ENCODE data around the gene NFIA.

The NFIA gene

GRCh38 chr1:61133335-61134019, 51.1 kb downstream of the NFIA start:
- Histone ChIP-seq H3K27me3 (ENCODE audit: insufficient read depth, poor library complexity, severe bottlenecking) (no peaks in the 10 kb centered on the region), H3K4me3 (ENCODE audit: severe bottlenecking) (no peak overlapping the region), H3K36me3 (ENCODE audit: low read depth) (no peaks in the 10 kb centered on the region), H3K27ac (ENCODE audit: poor library complexity, severe bottlenecking) (peak overlapping the region; percentile 62), H3K9me3 (ENCODE audit: severe bottlenecking) (no peaks in the 10 kb centered on the region), H3K4me1 (ENCODE audit: insufficient read depth, poor library complexity, severe bottlenecking) (peaks cover 24% of the 10 kb centered on the region)
- TF ChIP-seq CTCF (IDR thresholded peaks at IDR 0.05; ENCODE audit: poor library complexity, severe bottlenecking), result no peak
- DNase-seq (ENCODE audit: low spot score) (no peak), ATAC-seq (ENCODE audit: low read depth) (no peak)

- no peak overlapping the region for H3K27ac ChIP-seq (ENCODE audit: poor library complexity, severe bottlenecking)
- TF ChIP-seq CTCF (IDR thresholded peaks at IDR 0.05; ENCODE audit: poor library complexity, severe bottlenecking), result no peak
- H3K4me1 ChIP-seq (ENCODE audit: insufficient read depth, poor library complexity, severe bottlenecking), result peaks cover 39% of the 10 kb centered on the region
- H3K4me3 ChIP-seq (ENCODE audit: severe bottlenecking), result no peak overlapping the region
- no peaks in the 10 kb centered on the region for H3K9me3 ChIP-seq (ENCODE audit: severe bottlenecking)
- no peak for ATAC-seq (ENCODE audit: low read depth)
- DNase-seq (ENCODE audit: low spot score), result no peak
- no peaks in the 10 kb centered on the region for H3K36me3 ChIP-seq (ENCODE audit: low read depth)
- no peaks in the 10 kb centered on the region for H3K27me3 ChIP-seq (ENCODE audit: insufficient read depth, poor library complexity, severe bottlenecking)
These were observed 52.9 kb downstream of the NFIA start for GRCh38 chr1:61135291-61135690.

GRCh38 chr1:61138305-61138704, 55.9 kb downstream of the NFIA start:
- no peak for ATAC-seq (ENCODE audit: low read depth)
- Histone ChIP-seq H3K9me3 (ENCODE audit: severe bottlenecking) (no peaks in the 10 kb centered on the region), H3K4me1 (ENCODE audit: insufficient read depth, poor library complexity, severe bottlenecking) (peaks cover 43% of the 10 kb centered on the region), H3K27ac (ENCODE audit: poor library complexity, severe bottlenecking) (peak overlapping the region; percentile 93), H3K27me3 (ENCODE audit: insufficient read depth, poor library complexity, severe bottlenecking) (no peaks in the 10 kb centered on the region), H3K36me3 (ENCODE audit: low read depth) (no peaks in the 10 kb centered on the region), H3K4me3 (ENCODE audit: severe bottlenecking) (no peak overlapping the region)
- no peak for DNase-seq (ENCODE audit: low spot score)
- TF ChIP-seq CTCF (IDR thresholded peaks at IDR 0.05; ENCODE audit: poor library complexity, severe bottlenecking), result no peak

GRCh38 chr1:61138921-61139774, 56.8 kb downstream of the NFIA start:
- TF ChIP-seq CTCF (IDR thresholded peaks at IDR 0.05; ENCODE audit: poor library complexity, severe bottlenecking), result no peak
- Histone ChIP-seq H3K27ac (ENCODE audit: poor library complexity, severe bottlenecking) (peak overlapping the region; percentile 93), H3K4me3 (ENCODE audit: severe bottlenecking) (peak overlapping the region; percentile 0), H3K4me1 (ENCODE audit: insufficient read depth, poor library complexity, severe bottlenecking) (peaks cover 50% of the 10 kb centered on the region), H3K27me3 (ENCODE audit: insufficient read depth, poor library complexity, severe bottlenecking) (no peaks in the 10 kb centered on the region), H3K36me3 (ENCODE audit: low read depth) (0 out of 2 replicates have a peak, but pooled peaks cover 4% of the 10 kb centered on the region), H3K9me3 (ENCODE audit: severe bottlenecking) (no peaks in the 10 kb centered on the region)
- peak; percentile 70 for ATAC-seq (ENCODE audit: low read depth)
- DNase-seq (ENCODE audit: low spot score), result peak; percentile 71

Data from RWPE2 (cell line).